ENCODE data around the gene VWA2.

- TF ChIP-seq CTCF (IDR thresholded peaks at IDR 0.05) (no peak), ZFX (IDR thresholded peaks at IDR 0.05; ENCODE audit: borderline replicate concordance) (no peak)
These were observed 39.3 kb downstream of the VWA2 start for GRCh38 chr10:114278140-114278883.
